DOHH2 (cell line): ENCODE data around the gene PTPRN2.

Source experiments
- H3F3A ChIP-seq: fragments of 200-600 bp; sonication (generic), shearing (Covaris generic); 2 replicates; pipeline ENCODE4 v1.6.0; 2016; ENCODE audit warnings: antibody characterized with exemption, mild to moderate bottlenecking; ENCODE audit not compliant: control insufficient read depth, insufficient read depth
- H3K27ac ChIP-seq: fragments of 200-600 bp; sonication (generic); 2 replicates; pipeline ENCODE4 v1.5.1; 2014; ENCODE audit warnings: low read depth, mild to moderate bottlenecking, low read length, moderate library complexity
- H3K27me3 ChIP-seq: fragments of 200-600 bp; sonication (generic); 2 replicates; pipeline ENCODE4 v1.6.1; 2014; ENCODE audit warnings: mild to moderate bottlenecking, low read length, mixed read lengths; ENCODE audit not compliant: control insufficient read depth
- H3K36me3 ChIP-seq: fragments of 200-600 bp; sonication (generic); 2 replicates; pipeline ENCODE4 v1.6.1; 2014; ENCODE audit warnings: mild to moderate bottlenecking, low read length, moderate library complexity, mixed read lengths; ENCODE audit not compliant: control insufficient read depth
- H3K4me1 ChIP-seq: fragments of 200-600 bp; sonication (generic); 2 replicates; pipeline ENCODE4 v1.6.1; 2014; ENCODE audit warnings: mild to moderate bottlenecking, low read length, mixed read lengths; ENCODE audit not compliant: control insufficient read depth
- H3K4me2 ChIP-seq: fragments of 200-600 bp; sonication (generic); 2 replicates; pipeline ENCODE4 v1.6.0; 2014; ENCODE audit warnings: mild to moderate bottlenecking, low read length, moderate library complexity
- H3K4me3 ChIP-seq: fragments of 200-600 bp; sonication (generic); 2 replicates; pipeline ENCODE4 v1.5.1; 2014; ENCODE audit warnings: mild to moderate bottlenecking, low read length, mixed read lengths
- H3K79me2 ChIP-seq: fragments of 200-600 bp; sonication (generic); 2 replicates; pipeline ENCODE4 v1.6.1; 2014; ENCODE audit warnings: mild to moderate bottlenecking, low read length, mixed read lengths; ENCODE audit not compliant: control insufficient read depth
- H3K9me2 ChIP-seq: fragments of 200-600 bp; sonication (generic); replicated peaks from 2 replicates; pipeline ENCODE4 v1.6.1; 2014; ENCODE audit warnings: mild to moderate bottlenecking, low read length, mixed read lengths; ENCODE audit not compliant: control insufficient read depth
- H3K9me3 ChIP-seq: fragments of 200-600 bp; sonication (generic); 2 replicates; pipeline ENCODE4 v1.6.1; 2014; ENCODE audit warnings: antibody characterized with exemption, low read length, mixed read lengths; ENCODE audit not compliant: control insufficient read depth, insufficient read depth
- H4K20me1 ChIP-seq: fragments of 200-600 bp; sonication (generic); 2 replicates; pipeline ENCODE4 v1.6.0; 2014; ENCODE audit warnings: low read depth, mild to moderate bottlenecking, antibody characterized with exemption, low read length, moderate library complexity; ENCODE audit not compliant: control insufficient read depth, insufficient read depth
- EZH2phosphoT487 ChIP-seq: fragments of 200-600 bp; sonication (generic); IDR thresholded peaks from 2 replicates; pipeline ENCODE4 v1.6.1; 2017; ENCODE audit warnings: borderline replicate concordance, mild to moderate bottlenecking, antibody characterized with exemption, low read length, moderate library complexity, mixed read lengths
- TF ChIP-seq, protein P1 (sequence below): fragments of 200-600 bp; sonication (generic); IDR thresholded peaks from one replicate; pipeline ENCODE4 v1.5.1; 2014; ENCODE audit warnings: antibody characterized with exemption, mild to moderate bottlenecking, low read depth, low read length; ENCODE audit not compliant: poor library complexity, severe bottlenecking

PTPRN2 gene

DNA sequence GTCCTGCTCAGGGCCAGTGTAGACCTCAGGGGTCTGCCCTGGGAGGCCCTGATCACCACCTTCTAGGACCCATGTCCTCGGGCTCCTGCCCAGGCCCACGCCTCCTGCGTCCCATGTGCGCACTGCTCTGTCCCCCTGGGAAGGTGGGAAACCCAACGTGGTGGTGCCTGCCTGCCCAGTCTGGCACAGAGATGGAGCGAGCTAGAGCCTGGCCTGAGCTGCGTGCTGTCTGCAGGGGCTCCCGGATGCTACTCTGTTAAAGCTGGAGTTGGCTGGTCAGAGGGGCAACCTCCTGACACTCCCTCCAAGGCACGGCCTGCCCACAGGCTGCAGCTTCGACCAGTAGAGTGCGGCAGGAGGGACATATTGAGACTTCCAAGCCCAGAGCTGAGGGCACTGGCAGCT lies 1079.1 kb downstream of the PTPRN2 start:
- no peaks in the 10 kb centered on the region for H3K27me3 ChIP-seq
- no peaks in the 10 kb centered on the region for H3F3A ChIP-seq
- no peak overlapping the region for H3K4me2 ChIP-seq

DNA sequence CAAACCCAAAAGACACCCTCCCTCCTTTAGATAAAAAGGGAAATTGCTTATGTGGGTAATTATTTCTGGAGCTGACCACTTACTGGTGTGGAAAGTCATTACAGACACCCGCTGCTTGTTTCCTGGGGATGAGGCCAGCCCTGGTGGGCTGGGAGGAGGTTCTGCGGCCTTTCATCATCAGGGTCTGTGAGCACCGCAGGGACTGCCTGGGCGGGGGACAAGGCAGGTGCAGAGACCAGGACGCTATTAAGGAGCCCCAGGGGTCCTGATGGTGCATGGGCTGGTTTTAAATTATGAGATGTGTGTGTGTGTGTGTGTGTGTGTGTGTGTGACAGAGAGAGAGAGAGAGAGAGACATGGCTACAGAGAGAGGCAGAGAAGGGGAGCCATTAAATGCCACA lies 1079.6 kb downstream of the PTPRN2 start:
- no peak overlapping the region for H3K4me3 ChIP-seq
- no peaks in the 10 kb centered on the region for H3F3A ChIP-seq
- H3K4me1 ChIP-seq, result no peaks in the 10 kb centered on the region
- no peaks in the 10 kb centered on the region for H4K20me1 ChIP-seq
- TF ChIP-seq EZH2phosphoT487, result no peak
- TF ChIP-seq, protein P1, sequence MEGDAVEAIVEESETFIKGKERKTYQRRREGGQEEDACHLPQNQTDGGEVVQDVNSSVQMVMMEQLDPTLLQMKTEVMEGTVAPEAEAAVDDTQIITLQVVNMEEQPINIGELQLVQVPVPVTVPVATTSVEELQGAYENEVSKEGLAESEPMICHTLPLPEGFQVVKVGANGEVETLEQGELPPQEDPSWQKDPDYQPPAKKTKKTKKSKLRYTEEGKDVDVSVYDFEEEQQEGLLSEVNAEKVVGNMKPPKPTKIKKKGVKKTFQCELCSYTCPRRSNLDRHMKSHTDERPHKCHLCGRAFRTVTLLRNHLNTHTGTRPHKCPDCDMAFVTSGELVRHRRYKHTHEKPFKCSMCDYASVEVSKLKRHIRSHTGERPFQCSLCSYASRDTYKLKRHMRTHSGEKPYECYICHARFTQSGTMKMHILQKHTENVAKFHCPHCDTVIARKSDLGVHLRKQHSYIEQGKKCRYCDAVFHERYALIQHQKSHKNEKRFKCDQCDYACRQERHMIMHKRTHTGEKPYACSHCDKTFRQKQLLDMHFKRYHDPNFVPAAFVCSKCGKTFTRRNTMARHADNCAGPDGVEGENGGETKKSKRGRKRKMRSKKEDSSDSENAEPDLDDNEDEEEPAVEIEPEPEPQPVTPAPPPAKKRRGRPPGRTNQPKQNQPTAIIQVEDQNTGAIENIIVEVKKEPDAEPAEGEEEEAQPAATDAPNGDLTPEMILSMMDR, result no peak
- H3K4me2 ChIP-seq, result no peak overlapping the region
- H3K27ac ChIP-seq, result no peak overlapping the region
- no peaks in the 10 kb centered on the region for H3K9me3 ChIP-seq
- no peaks in the 10 kb centered on the region for H3K9me2 ChIP-seq
- H3K79me2 ChIP-seq, result no peaks in the 10 kb centered on the region
- H3K36me3 ChIP-seq, result no peaks in the 10 kb centered on the region
- no peaks in the 10 kb centered on the region for H3K27me3 ChIP-seq

More for the DNA sequence above, 1079.1 kb downstream of the PTPRN2 start:
- Histone ChIP-seq H3K27ac (no peak overlapping the region), H3K9me2 (no peaks in the 10 kb centered on the region), H3K36me3 (no peaks in the 10 kb centered on the region), H4K20me1 (no peaks in the 10 kb centered on the region), H3K9me3 (no peaks in the 10 kb centered on the region), H3K4me3 (no peak overlapping the region), H3K79me2 (no peaks in the 10 kb centered on the region), H3K4me1 (no peaks in the 10 kb centered on the region)
- TF ChIP-seq, protein P1, result no peak
- no peak for TF ChIP-seq EZH2phosphoT487

DNA sequence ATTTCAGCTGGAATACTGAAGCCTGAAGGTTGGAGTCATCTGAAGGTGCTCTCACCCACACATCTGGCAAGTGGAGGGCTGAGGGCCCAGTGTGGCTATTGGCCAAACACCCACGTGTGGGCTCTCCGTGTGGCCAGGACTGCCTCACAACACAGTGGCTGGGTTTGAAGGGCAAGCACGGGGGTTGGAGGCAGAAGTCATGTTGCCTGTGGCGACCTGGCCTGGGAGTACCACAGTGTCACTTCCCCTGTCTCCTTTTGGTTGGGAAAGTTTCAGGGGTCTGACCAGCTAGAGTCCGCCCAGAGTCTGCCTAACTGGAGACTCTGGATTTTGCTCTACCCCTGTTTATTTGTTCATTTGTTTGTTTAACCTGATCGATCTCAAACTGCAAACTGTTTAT lies 1081.4 kb downstream of the PTPRN2 start:
- Histone ChIP-seq H3K27ac (no peak overlapping the region), H3K4me3 (no peak overlapping the region), H3K4me1 (no peaks in the 10 kb centered on the region), H3K36me3 (no peaks in the 10 kb centered on the region), H3K27me3 (no peaks in the 10 kb centered on the region), H3F3A (no peaks in the 10 kb centered on the region), H3K9me2 (no peaks in the 10 kb centered on the region), H3K79me2 (no peaks in the 10 kb centered on the region), H4K20me1 (no peaks in the 10 kb centered on the region), H3K9me3 (no peaks in the 10 kb centered on the region), H3K4me2 (no peak overlapping the region)
- TF ChIP-seq, protein P1, result no peak
- TF ChIP-seq EZH2phosphoT487, result no peak

DNA sequence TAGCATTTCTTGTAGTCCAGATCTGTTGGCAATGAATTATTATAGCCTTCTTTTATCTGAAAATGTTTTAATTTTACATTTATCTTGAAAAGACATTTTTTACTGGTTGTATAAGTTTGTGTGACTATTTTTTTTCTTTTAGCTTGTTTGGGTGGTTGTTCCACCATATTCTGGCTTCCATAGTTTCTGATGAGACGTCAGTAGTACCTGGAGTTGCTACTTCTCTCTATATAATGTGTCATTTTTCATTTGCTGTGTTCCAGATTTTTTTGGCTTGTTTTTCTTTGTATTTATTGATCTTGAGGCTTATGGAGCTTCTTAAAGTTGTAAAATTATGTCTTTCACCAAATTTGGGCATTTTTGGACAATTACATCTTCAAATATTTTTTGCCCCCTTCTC lies 1082.0 kb downstream of the PTPRN2 start:
- Histone ChIP-seq H3K4me1 (no peaks in the 10 kb centered on the region), H3K9me3 (no peaks in the 10 kb centered on the region), H3K4me2 (no peak overlapping the region), H3K27me3 (no peaks in the 10 kb centered on the region), H3K4me3 (no peak overlapping the region), H3K79me2 (no peaks in the 10 kb centered on the region), H4K20me1 (no peaks in the 10 kb centered on the region), H3F3A (no peaks in the 10 kb centered on the region), H3K9me2 (no peaks in the 10 kb centered on the region), H3K36me3 (no peaks in the 10 kb centered on the region), H3K27ac (no peak overlapping the region)
- TF ChIP-seq, protein P1, result no peak
- TF ChIP-seq EZH2phosphoT487, result no peak
